Progenitor cell of endocrine pancreas (in vitro differentiated cells): ENCODE data around the gene RUNX3. TPM values are rescaled to one million over a fixed set of nuclear protein-coding genes. Genes with fewer than 3 reads are reported as not detected.

Experiments
- DNase-seq: peaks from one replicate; pipeline ENCODE4 v3.0.0; 2021; ENCODE audit warnings: low spot score; ENCODE audit not compliant: unreplicated experiment
- H3K27ac Mint-ChIP-seq: 2 replicates; pipeline ENCODE4 v1.8.0; 2021; ENCODE audit warnings: mild to moderate bottlenecking, moderate library complexity, mixed read lengths
- H3K27me3 Mint-ChIP-seq: 2 replicates; pipeline ENCODE4 v1.8.0; 2021; ENCODE audit warnings: mixed read lengths
- H3K36me3 Mint-ChIP-seq: 2 replicates; pipeline ENCODE4 v1.8.0; 2022; ENCODE audit warnings: mixed read lengths; ENCODE audit not compliant: insufficient read depth
- H3K4me1 Mint-ChIP-seq: 2 replicates; pipeline ENCODE4 v1.8.0; 2021; ENCODE audit warnings: low read depth, mixed read lengths
- H3K4me3 Mint-ChIP-seq: 2 replicates; pipeline ENCODE4 v1.8.0; 2021; ENCODE audit warnings: low read depth, mild to moderate bottlenecking, moderate library complexity, mixed read lengths
- H3K9me3 Mint-ChIP-seq: 2 replicates; pipeline ENCODE4 v1.8.0; 2021; ENCODE audit warnings: low read depth, mixed read lengths
- microRNA-seq: library from miRNA; unstranded; fragments of <30 nt; microRNA quantifications from one replicate; pipeline ENCODE4 v1.1.0, GENCODE V29; 2020; ENCODE audit warnings: borderline number of aligned reads; ENCODE audit not compliant: unreplicated experiment
- total RNA-seq: library from RNA; stranded (reverse); gene quantifications from 2 replicates; pipeline ENCODE4 v1.2.1, GENCODE V29; 2021
- TF ChIP-seq, protein P1 (sequence below): fragments of 200-600 bp; sonication (generic); IDR thresholded peaks from one replicate; pipeline ENCODE4 v1.5.0; 2021; ENCODE audit warnings: antibody characterized with exemption, mild to moderate bottlenecking; ENCODE audit not compliant: unreplicated experiment

Gene RUNX3
- total RNA-seq, 1 donor from 2014 or later = not detected

GRCh38 chr1:24849672-24850295 is 80.3 kb downstream of the RUNX3 start:
- TF ChIP-seq, protein P1, sequence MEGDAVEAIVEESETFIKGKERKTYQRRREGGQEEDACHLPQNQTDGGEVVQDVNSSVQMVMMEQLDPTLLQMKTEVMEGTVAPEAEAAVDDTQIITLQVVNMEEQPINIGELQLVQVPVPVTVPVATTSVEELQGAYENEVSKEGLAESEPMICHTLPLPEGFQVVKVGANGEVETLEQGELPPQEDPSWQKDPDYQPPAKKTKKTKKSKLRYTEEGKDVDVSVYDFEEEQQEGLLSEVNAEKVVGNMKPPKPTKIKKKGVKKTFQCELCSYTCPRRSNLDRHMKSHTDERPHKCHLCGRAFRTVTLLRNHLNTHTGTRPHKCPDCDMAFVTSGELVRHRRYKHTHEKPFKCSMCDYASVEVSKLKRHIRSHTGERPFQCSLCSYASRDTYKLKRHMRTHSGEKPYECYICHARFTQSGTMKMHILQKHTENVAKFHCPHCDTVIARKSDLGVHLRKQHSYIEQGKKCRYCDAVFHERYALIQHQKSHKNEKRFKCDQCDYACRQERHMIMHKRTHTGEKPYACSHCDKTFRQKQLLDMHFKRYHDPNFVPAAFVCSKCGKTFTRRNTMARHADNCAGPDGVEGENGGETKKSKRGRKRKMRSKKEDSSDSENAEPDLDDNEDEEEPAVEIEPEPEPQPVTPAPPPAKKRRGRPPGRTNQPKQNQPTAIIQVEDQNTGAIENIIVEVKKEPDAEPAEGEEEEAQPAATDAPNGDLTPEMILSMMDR = peak; percentile 33
- DNase-seq = no peak
- Mint-ChIP-seq H3K36me3 (no peaks in the 10 kb centered on the region), H3K9me3 (no peaks in the 10 kb centered on the region), H3K27ac (no peak overlapping the region), H3K4me1 (peaks cover 3% of the 10 kb centered on the region), H3K4me3 (peak overlapping the region; percentile 49), H3K27me3 (peaks cover 11% of the 10 kb centered on the region)

Small RNA genes lying within 50 kb of the gene (microRNA-seq; reads per million reads assigned to microRNA genes)
- not detected for gene MIR6731

Other genes starting within 250 kb of the RUNX3 start
- gene CLIC4, start 184.8 kb downstream of the RUNX3 start, total RNA-seq = 90.4 TPM in 2 replicates